RKO (cell line): ENCODE measurements around the gene STAT4.

Source experiments
- DNase-seq: peaks from one replicate; pipeline ENCODE4 v3.0.0-alpha.2; 2016; ENCODE audit warnings: low spot score

The STAT4 gene, protein sequence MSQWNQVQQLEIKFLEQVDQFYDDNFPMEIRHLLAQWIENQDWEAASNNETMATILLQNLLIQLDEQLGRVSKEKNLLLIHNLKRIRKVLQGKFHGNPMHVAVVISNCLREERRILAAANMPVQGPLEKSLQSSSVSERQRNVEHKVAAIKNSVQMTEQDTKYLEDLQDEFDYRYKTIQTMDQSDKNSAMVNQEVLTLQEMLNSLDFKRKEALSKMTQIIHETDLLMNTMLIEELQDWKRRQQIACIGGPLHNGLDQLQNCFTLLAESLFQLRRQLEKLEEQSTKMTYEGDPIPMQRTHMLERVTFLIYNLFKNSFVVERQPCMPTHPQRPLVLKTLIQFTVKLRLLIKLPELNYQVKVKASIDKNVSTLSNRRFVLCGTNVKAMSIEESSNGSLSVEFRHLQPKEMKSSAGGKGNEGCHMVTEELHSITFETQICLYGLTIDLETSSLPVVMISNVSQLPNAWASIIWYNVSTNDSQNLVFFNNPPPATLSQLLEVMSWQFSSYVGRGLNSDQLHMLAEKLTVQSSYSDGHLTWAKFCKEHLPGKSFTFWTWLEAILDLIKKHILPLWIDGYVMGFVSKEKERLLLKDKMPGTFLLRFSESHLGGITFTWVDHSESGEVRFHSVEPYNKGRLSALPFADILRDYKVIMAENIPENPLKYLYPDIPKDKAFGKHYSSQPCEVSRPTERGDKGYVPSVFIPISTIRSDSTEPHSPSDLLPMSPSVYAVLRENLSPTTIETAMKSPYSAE

DNA sequence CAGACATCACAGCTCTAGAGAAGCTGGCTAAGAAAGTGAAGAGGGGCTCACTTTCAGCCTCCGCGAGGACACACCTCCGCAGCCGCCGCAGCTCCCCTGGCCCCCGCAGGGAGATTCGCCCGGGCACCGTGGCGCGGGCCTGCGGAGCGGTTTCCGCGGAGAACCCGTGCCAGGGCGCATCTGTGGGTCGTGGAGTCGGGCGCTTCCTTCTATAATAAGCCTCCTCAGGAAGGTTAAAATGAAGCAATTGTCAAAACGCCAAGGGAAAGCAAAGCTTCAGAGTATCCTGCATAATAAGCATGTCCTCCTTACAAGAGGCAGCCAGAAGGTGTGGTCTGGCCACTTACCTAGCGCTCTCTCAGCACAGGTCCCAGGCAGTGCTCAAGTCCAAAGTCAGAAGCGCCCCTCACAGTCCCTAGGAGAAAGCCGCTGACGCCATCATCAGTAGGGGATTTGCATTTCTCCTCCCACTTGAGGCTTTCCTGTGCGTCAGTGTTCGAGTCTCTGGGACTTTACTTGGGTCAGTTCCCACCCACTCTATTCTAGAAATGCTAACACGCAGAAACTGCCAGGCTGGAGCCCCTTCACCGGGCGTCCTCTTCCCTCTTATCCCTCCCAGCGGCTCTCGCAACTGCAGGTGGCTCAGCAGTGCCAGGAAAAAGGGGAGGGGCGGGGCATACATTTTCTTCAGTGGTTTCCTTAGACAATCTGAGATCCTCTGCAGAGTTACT is at the start of gene STAT4:
STAT4 (minus strand) TSS at position 395 of the 731 bp plus-strand sequence. CDS start 2,791 bp downstream, outside the sequence.
- DNase-seq, result peak; percentile 24

DNA sequence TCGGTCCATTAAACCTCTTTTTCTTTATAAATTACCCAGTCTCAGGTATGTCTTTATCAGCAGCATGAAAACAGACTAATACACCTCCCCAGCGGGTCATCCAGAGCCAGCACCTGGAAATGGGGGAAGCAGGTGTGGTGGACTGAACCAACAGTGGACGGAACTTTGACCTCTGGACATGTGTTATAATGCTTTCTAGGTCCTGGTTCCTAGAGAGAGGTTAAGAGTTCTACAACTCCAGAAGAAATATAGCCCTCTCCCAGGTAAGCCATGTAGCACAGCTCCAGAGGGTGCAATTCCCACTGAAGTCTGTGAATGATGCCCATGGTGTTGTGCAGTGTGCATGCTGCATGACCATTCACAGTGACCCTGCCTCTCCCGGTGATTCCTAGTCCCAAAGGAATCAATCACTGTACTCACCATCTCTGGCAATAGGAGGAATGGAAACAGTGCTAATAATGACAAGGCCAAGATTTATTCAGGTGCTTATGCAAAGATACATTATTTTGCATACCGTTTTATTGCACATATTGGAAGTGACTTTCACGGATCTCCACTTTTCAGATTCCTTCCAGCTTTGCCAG is 49.2 kb upstream of the STAT4 start:
- DNase-seq, result no peak

DNA sequence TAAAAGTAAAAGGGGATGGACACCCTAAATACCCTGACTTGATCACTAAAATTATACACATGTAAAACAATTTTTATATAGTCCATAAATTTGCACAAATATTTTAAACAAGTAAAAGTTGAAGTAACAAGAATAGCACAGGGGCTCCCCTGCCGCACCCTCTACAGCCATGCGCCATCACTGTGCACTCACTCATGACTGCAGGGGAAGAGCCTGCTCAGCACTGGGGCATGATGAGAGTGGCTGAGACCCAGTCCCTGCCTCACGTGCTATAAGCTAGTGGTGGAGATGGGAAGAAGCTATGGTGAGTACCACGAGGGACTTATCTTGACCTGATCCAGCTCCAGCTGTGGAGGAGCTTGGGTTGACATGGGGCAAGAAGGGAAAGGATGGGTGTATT is 47.5 kb upstream of the STAT4 start:
- no peak for DNase-seq

DNA sequence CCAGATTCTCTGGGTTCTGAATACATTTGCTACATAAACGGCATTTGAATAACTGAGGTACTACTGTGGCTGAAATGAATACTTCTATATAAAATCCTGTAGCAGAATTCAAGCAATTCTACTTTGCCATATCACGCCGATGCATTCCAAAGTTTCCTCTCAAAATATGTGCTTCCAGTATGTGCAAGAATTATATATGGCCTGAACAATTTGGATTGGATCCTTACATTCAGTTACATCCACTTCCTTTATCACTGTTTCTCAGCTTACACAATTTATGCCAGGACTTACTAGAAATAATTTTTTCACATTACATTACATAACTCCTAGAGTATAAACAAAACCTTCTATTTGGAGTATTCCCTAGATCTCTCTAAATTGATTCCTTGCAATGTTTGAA is 46.3 kb upstream of the STAT4 start:
- no peak for DNase-seq

DNA sequence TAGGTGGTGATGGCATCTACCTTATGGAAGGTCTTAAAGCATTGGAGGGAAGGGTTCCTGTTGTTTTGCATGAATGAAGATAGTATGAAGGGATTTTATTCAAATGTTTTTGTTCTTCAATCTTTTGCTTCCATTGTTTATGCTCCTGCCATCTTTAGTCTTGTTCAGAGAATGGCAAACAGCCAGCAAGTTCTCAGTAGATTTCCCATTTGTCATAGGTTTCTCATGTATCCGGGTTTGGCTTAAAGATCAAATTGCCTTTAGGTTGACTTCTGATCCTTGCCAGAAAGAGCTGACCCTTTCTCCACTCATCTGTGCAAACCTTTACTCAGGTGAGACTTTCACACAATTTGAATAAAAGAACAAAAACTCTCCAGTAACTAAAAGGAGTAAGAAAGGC is 44.2 kb upstream of the STAT4 start:
- no peak for DNase-seq

DNA sequence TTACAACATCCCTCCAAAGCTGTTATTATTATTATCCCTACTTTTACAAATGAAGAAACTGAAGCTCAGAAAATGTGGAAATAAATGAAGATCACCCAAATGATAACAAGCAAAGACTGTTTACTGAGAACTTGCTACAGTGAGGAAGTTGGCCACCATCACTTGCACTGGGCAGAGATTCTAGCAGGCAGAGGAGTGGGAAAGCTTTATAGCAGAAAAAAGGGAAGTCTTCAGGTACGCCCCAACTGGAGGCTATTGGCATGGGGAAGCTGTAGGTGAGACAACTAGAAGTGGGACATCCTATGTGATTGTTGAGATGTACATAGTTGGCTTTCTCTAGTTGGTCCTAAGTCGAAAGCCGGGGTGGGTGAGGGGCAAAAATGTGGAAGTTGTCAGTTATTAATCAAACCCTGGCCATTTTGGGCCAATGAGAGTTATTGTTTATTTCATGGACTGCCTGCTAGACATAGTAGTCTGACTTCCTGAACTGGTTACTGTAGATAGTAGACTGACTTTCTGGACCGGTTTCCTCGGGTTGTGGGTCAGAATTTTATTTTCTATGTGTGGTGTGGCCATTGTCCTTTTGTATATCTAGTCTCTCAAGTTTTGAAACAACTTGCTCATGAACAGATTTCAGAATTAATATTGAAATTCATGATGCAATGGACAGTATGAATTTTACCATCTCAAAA is 40.2 kb upstream of the STAT4 start:
- DNase-seq, result no peak

DNA sequence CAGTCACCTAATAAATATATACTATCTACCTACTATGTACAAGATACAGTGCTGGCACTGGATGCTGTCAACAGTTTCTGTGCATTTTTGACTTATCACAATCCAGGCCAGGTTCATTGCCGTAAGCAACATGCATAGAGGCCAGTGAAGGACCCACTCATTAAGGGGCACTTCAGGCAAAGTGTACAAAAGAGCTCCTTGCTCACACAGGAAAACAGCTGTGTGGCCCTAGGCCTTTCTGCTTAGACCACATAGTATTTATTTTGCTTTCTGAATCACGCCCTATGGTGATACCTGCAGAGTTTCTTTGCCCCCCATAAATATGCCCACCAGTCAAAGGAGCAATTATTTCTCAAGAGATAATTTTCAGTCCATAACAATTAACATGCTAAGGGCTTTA is 39.6 kb upstream of the STAT4 start:
- DNase-seq, result no peak

DNA sequence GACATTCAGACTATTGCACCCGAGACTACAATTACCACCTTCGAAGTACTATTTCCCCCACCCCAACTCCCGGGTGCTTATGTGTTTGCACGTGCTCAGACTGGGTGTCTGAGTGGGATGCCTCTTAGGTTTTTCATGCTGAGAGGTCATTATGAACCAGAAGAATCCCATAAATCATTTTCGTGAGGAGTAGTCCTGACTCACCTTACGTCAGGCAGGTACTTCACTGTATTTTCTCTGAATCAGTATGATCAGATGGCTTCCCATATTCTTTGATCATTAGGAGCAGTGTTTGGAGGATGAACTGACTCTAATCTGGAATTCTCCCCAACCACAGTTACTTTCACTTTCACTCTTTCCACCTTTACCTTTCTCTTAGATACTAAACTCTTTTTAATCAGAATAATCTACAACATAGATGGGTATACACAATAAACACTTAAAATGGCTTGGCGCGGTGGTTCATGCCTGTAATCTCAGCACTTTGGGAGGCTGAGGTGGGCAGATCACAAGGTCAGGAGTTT is 38.4 kb upstream of the STAT4 start:
- DNase-seq, result no peak

DNA sequence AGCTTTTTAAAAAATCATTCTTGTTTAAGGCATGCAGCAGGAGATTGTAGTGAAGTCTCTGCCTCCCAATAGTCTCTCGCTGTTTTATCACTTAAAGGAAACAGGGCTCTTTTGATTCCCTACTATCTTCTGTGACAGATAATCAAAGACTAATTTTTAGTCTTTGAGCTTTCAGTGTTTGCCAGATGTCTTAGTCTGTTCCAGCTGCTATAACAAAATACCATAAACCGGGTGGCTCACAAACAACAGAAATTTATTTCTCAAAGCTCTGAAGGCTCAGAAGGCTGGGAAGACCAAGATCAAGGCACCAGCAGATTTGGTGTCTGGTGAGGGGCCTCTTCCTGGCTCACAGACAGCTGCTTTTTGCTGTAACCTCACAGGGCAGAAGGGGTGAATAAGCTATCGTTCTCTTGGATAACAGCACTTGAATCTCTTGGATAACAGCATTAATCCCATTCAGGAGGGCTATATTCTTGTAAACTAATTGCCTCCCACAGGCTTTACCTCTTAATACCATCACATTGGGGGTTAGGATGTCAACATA is 37.8 kb upstream of the STAT4 start:
- no peak for DNase-seq

DNA sequence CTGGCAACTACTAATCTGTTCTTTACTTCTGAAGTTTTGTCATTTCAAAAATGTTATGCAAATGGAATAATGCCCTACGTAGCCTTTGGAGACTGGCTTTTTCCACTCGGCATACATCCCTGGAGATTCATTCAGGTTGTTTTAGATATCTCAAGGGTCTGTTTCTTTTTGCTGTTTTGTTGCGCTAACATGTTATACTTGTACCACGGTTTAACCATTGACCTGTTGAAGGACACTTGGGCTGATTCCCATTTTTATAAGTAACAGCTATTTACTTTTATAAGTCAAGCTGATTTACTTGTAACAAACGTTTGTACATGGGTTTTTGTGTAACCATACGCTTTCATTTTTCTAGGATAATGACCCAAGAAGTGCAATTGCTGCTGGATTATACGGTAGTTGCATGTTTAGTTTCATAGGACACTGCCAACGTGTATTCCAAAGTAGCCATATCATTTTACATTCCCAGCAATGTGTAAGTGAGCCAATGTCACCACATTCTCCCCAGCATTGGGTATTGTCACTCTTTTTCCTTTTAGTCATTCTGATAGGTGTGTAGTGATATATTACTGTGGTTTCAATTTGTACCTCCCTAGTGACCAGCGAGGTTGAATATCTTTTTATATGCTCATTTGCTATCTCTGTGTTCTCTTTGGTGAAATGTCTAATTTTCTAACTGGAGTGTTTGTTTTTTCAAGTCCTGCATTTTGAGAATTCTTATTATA is 36.5 kb upstream of the STAT4 start:
- no peak for DNase-seq

DNA sequence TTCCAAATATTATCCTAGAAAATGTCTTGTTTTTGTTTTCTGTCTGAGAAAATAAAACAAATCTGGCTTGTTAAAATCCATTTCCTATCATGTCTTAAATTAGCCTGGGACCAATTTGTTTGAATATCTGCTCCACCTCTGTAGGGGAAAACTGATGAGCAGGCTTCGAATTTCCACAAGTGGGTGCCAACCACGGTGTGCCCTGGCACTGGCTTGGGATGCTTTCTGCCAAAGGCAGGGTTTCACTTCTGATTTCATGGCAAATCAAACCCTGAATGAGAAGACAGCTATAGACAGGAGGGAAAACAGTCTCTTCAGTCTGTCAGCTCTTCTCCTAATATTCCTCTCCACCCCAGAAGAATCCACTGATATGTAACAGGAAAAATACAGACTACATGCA is 33.7 kb upstream of the STAT4 start:
- DNase-seq, result no peak

DNA sequence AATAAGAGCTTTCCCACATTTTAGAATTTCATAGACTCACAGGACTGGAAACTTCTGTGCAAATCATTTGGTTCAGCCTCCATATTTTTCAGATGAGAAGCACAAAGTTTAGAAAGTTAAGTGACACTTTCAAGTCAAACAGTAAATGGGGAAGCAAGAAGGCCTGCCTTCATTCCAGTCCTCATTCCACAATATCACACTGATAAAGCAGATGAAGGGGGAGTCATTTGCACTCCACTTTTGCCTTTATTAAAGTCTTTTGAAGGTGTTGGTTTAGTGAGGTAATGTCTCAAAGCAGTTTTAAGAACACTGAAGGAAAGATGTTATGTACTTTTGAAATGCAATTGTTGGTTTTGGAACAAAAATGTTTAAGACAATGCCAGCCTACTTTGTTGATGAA is 32.7 kb upstream of the STAT4 start:
- no peak for DNase-seq

DNA sequence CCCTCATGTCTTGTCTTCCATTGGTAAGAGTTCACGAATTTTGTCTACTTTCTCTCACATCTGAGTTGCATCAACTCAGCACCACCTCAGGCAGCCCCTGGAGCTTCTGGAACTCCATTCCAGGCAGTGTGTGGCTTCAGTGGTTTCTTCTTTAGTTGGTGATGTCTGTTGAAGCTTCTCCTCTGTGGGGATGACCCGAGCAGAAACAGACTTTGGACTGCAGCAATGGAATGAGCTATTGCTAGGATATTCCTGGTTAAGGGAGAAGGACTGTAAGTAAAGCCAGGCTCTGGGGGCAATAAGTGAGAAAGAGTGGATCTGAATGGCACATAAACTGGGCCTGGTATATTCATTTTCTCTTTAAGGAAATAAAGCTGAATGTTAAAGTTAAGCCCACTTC is 32.3 kb upstream of the STAT4 start:
- DNase-seq, result no peak

DNA sequence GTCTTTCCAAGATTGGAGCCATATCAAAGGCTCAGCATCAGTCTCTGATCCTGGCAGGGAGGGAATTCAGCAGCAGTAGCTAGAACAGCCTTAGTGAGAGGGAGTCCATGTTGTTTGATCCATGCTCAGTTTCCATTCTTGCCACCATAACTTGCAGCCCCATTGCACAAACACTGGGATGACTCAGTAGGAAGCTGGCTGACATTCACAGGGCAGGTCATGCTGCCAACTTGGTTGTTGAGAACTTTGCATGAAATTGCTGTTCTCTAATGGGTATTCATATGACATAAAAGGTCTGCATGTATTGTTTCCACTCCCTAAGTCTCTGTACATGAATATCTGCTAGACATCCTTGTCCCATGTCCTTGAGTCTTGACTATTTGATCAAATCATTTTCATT is 29.9 kb upstream of the STAT4 start:
- no peak for DNase-seq

DNA sequence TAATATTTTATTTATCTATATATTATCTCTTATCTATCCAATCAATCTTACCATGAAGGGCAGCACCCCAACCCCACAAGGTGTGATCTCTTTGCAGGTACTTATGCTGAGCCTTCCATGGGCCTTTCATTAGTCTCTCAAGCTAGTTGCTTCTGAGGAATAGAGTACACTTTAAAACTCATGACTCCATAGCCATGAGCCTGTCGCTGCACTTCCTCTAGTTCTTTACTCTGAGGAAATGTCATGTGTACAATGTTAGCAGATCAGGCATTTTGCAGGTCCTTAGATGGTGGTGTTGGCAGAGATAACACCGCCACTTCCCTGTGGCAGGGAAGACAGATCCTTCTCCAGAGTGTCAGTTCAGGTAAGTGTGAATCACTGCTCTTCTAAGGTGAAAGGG is 29.5 kb upstream of the STAT4 start:
- no peak for DNase-seq

DNA sequence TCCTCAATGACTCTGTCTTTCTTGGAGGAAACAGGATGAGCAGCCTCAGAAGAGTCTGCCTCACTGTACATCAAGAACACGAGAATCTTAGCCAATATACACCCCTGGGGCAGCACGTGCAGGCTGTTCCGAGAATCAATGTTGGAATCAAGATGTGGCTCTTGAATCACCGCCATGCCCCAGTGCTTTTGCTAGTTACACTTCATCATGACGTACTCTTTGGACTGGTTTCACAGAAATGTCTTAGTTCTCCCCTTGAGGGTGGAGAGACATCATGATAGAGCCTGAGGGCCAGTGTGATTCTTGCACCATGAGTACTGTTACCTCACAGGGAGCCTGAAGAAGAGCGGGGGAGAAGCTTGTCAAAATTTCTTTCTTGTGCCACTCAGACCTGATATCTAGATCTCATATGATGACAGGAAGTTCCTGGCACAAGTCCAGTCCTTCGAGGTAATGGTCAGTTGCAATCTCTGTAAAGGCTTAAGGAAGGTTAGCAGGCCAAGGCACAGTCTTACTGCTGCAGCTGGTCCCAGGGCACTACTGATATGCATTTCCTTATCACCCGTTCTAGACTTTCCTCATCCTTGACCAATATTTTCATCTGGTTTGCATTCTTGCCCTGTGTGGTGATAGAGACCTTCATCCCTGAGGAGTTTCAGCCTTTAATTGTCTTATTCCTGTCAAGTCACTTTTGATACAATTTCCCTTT is 28.2 kb upstream of the STAT4 start:
- no peak for DNase-seq

DNA sequence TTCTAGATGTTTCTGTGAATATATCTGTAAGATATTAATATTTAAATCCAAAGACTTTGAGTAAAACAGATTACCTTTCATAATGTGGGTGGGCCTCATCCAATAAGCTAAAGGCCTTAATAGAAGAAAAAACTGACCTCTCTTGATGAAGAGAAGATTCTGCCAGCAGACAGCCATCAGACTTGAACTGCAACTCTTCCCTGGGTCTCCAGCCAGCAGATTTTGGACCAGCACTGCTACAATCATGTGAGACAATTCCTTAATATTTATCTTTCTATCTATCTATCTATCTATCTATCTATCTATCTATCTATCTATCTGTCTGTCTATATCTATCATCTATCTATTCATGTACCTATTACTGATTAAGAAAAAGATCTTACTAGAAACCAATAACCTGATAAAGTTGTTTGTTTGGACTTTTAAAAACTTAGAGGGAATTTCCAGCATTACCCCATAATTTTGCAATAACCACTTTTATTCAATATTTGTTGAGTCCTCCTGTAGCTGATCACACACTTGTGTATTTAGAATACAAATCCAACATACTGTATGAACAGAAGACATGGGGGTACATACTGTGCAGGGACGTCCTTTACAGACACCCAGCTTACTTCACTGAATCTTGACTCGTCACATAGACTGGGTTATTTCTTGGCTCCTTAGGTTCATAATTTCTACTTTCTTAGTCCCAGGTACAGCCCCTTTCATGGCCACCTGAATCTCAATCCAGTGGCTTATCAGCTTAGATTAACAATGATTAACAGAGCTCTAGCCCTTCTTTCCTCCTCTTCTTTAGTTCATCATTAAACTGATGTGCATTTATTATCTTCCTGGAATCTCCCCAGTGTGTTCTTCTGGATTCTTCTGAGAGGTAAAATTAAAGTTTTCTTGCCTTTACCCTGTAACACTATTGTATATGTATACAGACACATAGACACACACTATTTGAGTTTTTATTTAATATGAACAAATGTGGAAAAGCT is 27.2 kb upstream of the STAT4 start:
- DNase-seq, result no peak

DNA sequence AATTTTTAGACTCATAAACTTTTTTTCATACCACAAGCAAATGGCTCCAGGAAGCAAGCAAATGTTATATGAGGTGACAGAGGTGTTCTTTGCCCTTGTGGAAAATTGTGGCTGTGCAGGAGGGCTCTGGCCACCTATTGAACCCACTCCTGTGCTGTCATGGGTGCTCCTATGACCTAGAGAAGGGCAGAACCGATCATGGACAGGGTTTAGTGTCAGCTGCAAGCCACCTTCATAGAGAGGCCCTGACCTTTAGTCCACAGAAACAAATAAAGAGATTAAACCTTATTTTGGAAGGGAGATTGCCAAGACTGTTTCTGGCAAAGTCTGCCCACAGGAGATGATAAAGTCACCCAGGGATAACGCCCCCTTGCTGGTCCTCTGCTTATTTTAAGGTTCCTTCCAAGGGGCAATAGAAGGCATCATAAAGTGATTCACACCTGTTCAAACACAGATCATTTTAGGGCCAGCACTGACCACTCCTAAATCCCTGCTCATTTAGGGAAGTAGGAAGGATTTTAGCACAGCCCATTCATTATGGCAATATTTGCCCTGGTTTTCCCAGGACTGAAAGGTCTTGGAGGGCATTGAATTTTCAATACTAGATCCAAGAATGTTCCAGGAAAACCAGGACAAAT is 26.1 kb upstream of the STAT4 start:
- no peak for DNase-seq
